Neutrophil (primary cell): ENCODE results near the gene TUFT1.

Experiments
- H3K27ac ChIP-seq: fragments of 200-600 bp; sonication (generic); 2 replicates; pipeline ENCODE4 v1.5.1; 2016; ENCODE audit warnings: mild to moderate bottlenecking, moderate library complexity
- H3K27me3 ChIP-seq: fragments of 200-600 bp; sonication (generic); 2 replicates; pipeline ENCODE4 v1.6.0; 2016; ENCODE audit warnings: mild to moderate bottlenecking
- H3K36me3 ChIP-seq: fragments of 200-600 bp; sonication (generic); 2 replicates; pipeline ENCODE4 v1.5.1; 2017
- H3K4me1 ChIP-seq, 2 experiments: fragments of 200-600 bp in 1 of 2; sonication (generic) in 1 of 2; 1 replicate in 1 of 2; 2 replicates in 1 of 2; pipeline versions ENCODE4 v1.5.1 to v1.6.1; 2013 to 2016; ENCODE audit warnings: low read depth in 1 of 2, low read length in 1 of 2, mild to moderate bottlenecking in 1 of 2, moderate library complexity in 1 of 2; ENCODE audit not compliant: control insufficient read depth in 1 of 2, insufficient read depth in 1 of 2
- H3K4me3 ChIP-seq, 2 experiments: fragments of 200-600 bp in 1 of 2; sonication (generic) in 1 of 2; 1 replicate in 1 of 2; 2 replicates in 1 of 2; pipeline ENCODE4 v1.5.1; 2013 to 2016; ENCODE audit warnings: low read depth in 1 of 2, low read length in 1 of 2, mild to moderate bottlenecking in 1 of 2, moderate library complexity in 1 of 2
- H3K9me3 ChIP-seq: fragments of 200-600 bp; sonication (generic); 2 replicates; pipeline ENCODE4 v1.5.1; 2016
- TF ChIP-seq, protein P1 (sequence below): fragments of 200-600 bp; sonication (generic); IDR thresholded peaks from 2 replicates; pipeline ENCODE4 v1.5.1; 2016; ENCODE audit warnings: antibody characterized with exemption

The TUFT1 gene

DNA sequence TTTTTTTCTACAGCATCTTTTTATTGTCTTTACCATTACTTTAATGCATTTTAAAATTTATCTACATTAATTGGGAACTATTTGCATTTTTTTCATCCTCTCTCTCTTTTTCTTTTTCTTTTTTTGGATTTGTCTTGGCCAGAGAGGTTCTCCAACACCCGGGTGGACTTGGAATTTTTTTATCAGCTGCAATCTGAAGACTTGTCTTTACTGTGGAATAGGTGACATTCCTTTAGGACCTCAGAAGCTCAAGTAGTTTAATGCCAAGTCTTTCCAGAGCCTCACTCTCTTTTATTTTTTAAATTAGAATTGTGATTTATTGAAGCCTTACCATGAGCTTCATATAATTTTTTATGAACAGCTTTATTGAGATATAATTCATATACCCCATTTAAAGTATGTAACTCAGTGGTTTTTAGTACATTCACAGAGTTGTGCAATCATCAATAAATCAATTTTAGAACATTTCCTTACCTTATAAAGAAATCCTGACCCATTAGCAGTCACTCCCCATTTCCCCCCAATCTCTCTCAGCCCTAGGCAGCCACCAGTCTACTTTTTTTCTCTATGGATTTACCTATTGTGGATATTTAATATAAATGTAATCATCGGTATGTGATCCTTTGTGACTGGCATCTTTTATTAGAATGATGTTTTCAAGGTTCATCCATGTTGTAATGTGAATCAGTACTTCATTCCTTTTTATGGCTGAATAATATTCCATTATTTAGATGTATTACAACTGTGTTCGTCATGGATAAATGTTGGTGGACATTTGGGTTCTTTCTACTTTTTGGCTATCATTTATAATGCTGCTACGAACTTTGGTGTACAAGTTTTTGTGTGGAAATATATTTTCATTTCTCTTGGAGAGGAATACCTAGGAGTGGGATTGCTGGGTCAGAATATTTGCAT lies 6.2 kb downstream of the TUFT1 start:
- Histone ChIP-seq H3K27ac (no peak overlapping the region), H3K9me3 (no peaks in the 10 kb centered on the region)
- TF ChIP-seq, protein P1, sequence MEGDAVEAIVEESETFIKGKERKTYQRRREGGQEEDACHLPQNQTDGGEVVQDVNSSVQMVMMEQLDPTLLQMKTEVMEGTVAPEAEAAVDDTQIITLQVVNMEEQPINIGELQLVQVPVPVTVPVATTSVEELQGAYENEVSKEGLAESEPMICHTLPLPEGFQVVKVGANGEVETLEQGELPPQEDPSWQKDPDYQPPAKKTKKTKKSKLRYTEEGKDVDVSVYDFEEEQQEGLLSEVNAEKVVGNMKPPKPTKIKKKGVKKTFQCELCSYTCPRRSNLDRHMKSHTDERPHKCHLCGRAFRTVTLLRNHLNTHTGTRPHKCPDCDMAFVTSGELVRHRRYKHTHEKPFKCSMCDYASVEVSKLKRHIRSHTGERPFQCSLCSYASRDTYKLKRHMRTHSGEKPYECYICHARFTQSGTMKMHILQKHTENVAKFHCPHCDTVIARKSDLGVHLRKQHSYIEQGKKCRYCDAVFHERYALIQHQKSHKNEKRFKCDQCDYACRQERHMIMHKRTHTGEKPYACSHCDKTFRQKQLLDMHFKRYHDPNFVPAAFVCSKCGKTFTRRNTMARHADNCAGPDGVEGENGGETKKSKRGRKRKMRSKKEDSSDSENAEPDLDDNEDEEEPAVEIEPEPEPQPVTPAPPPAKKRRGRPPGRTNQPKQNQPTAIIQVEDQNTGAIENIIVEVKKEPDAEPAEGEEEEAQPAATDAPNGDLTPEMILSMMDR: no peak

DNA sequence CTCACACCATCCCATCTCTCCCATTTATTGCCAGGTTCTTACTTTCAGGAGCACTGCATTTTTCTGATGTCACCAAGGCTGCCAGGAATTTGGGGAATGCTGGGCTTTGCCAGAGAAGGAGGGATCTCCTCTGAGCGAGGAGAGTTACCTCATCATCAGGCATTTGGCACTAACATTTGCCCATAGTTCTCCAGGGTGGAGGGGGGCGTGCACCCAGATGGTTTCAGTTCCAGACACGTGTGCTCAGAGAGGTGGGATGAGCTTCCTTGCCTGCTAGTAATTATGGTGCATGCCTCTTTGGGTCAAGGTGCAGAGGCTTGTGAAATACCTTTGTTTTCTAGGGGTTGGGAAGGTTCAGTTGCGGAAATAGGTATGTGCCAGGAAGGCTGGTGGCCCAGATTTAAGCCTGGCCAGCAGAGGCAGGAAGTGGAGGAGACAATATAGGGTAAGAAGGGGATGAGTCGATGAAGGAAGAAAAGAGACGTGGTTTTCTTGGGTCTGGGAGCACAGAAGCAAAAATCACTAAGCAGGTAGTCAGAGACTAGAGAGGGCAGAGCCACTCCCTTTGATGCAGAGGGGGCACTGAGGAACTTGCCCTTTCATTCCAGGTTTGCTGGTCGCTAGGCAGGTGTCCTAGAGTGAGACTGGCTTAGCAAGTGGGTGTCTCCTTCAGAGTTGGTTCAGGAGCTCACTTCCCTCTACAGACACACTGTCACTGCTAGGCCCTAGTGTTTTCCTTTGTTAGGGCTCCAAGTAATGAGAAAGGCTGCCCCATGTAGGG lies 7.2 kb downstream of the TUFT1 start:
- no peak overlapping the region for H3K4me3 ChIP-seq
- H3K4me1 ChIP-seq: no peaks in the 10 kb centered on the region
- TF ChIP-seq, protein P1: no peak
- no peaks in the 10 kb centered on the region for H3K36me3 ChIP-seq
- no peaks in the 10 kb centered on the region for H3K9me3 ChIP-seq
- H3K27ac ChIP-seq: no peak overlapping the region
- peaks cover 25% of the 10 kb centered on the region for H3K27me3 ChIP-seq

More for the DNA sequence above, 6.2 kb downstream of the TUFT1 start:
- H3K4me1 ChIP-seq: peaks cover 4 to 6% of the 10 kb centered on the region in 2 experiments
- no peaks in the 10 kb centered on the region for H3K36me3 ChIP-seq
- H3K4me3 ChIP-seq: no peak overlapping the region
- peaks cover 35% of the 10 kb centered on the region for H3K27me3 ChIP-seq

DNA sequence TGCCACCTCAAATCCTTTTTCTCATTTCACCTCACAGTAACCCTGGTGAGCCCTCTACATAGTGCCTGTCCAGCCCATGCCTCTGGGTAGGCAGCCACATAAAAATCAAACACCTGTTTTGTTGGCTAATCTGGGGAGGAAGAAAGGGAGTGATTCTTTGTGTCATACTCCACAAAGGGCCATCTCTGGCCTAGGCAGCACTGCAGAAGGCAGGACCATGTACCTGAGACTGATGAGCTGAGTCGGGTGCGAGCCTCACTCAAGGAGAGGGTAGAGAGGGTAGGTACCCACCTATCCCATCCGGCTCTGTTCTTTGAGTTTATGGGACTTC lies 7.8 kb downstream of the TUFT1 start:
- Histone ChIP-seq H3K4me3 (no peak overlapping the region), H3K27ac (no peak overlapping the region), H3K9me3 (no peaks in the 10 kb centered on the region), H3K36me3 (no peaks in the 10 kb centered on the region), H3K4me1 (no peaks in the 10 kb centered on the region), H3K27me3 (peaks cover 19% of the 10 kb centered on the region)
- TF ChIP-seq, protein P1: no peak

DNA sequence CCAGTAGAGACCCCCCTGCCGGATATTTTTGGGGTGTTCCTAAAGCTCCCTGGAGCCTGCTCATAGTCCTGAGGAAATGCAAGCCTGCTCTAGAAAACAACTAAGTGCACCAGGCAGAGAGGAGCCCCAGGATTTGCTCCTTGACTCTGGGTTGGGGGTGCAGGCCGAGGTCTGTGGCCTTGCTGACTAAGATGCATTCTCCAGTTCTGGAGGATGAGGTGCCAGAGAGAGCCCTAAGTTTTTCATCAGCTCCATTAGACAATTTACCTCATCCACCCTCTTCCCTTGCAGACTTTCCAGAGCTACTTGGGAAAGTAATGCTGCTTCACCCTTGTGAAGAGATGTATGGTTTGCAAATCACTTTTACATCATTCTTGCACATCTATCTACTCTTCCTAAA lies 9.1 kb downstream of the TUFT1 start:
- H3K27me3 ChIP-seq: peaks cover 12% of the 10 kb centered on the region
- TF ChIP-seq, protein P1: no peak
- H3K4me3 ChIP-seq: no peak overlapping the region
- no peak overlapping the region for H3K27ac ChIP-seq
- no peaks in the 10 kb centered on the region for H3K4me1 ChIP-seq
- no peaks in the 10 kb centered on the region for H3K9me3 ChIP-seq
- H3K36me3 ChIP-seq: no peaks in the 10 kb centered on the region

DNA sequence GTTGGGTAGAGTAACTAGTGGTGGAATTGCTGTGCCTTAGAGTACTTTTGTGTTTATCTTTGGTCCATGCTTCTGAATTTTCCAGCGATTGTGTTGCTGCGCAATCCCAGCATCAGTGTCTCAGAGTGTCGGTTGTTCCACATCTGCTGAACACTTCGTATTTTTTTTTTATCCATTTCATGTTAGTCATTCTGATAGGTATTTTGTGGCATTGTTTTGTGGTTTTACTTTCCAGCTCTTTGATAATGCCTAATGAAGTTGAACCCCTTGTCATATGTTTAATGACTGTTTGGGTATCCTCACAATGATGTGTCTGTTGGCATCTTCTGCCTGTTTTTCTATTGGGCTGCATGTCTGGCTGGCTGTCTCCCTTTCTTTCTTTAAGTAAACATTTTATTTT lies 13.6 kb downstream of the TUFT1 start:
- TF ChIP-seq, protein P1: no peak

More for the DNA sequence above, 13.6 kb downstream of the TUFT1 start:
- Histone ChIP-seq H3K27ac (no peak overlapping the region), H3K4me3 (no peak overlapping the region), H3K36me3 (no peaks in the 10 kb centered on the region), H3K27me3 (no peaks in the 10 kb centered on the region), H3K9me3 (no peaks in the 10 kb centered on the region), H3K4me1 (no peaks in the 10 kb centered on the region)
